Stimulated activated CD8-positive, alpha-beta memory T cell treated with anti-CD3 and anti-CD28 coated beads, Interleukin-4, amount 100 ng/mL, for 24 hours (primary cell): ENCODE data around the gene FN3KRP.
A peak's percentile ranks its signal among the peaks of the same experiment; 100 is the strongest.

ENCODE experiments used
- DNase-seq: peaks from one replicate; pipeline ENCODE4 v3.0.0-alpha.2; 2020; ENCODE audit warnings: low read depth

The FN3KRP gene

GRCh38 chr17:82716203-82717010, at the start of gene FN3KRP:
Gene FN3KRP, plus strand, starts transcription at chr17:82716706. Its CDS starts 50 bp downstream, at chr17:82716756.
- peak; percentile 79 for DNase-seq

- no peak for DNase-seq
Observed at GRCh38 chr17:82666931-82667667, 49.4 kb upstream of the FN3KRP start.

GRCh38 chr17:82667668-82668000, 48.9 kb upstream of the FN3KRP start:
- no peak for DNase-seq

- no peak for DNase-seq
Observed at GRCh38 chr17:82668024-82668630, 48.4 kb upstream of the FN3KRP start.

- DNase-seq: peak; percentile 26
Observed at GRCh38 chr17:82668631-82669099, 47.8 kb upstream of the FN3KRP start.

- DNase-seq: no peak
Observed at GRCh38 chr17:82670661-82671450, 45.6 kb upstream of the FN3KRP start.

GRCh38 chr17:82674656-82675475, 41.6 kb upstream of the FN3KRP start:
- no peak for DNase-seq

GRCh38 chr17:82675476-82676245, 40.8 kb upstream of the FN3KRP start:
- DNase-seq: no peak

GRCh38 chr17:82677353-82677925, 39.1 kb upstream of the FN3KRP start:
- no peak for DNase-seq

- no peak for DNase-seq
Observed at GRCh38 chr17:82678265-82678891, 38.1 kb upstream of the FN3KRP start.

GRCh38 chr17:82679586-82680465, 36.7 kb upstream of the FN3KRP start:
- DNase-seq: no peak

GRCh38 chr17:82681547-82681946, 35.0 kb upstream of the FN3KRP start:
- no peak for DNase-seq

GRCh38 chr17:82683534-82683933, 33.0 kb upstream of the FN3KRP start:
- DNase-seq: no peak

GRCh38 chr17:82684228-82684841, 32.2 kb upstream of the FN3KRP start:
- DNase-seq: no peak

GRCh38 chr17:82685291-82685690, 31.2 kb upstream of the FN3KRP start:
- no peak for DNase-seq

- no peak for DNase-seq
Observed at GRCh38 chr17:82686366-82687324, 29.9 kb upstream of the FN3KRP start.

- DNase-seq: no peak
Observed at GRCh38 chr17:82687375-82687861, 29.1 kb upstream of the FN3KRP start.
